ENCODE data around the gene RPS6KA5. TPM values are rescaled to one million over a fixed set of nuclear protein-coding genes. Genes with fewer than 3 reads are reported as not detected.

RPS6KA5 gene
- polyA plus RNA-seq, 2 of the 4 experiments (the other 2 are of a cell fraction): 2.2 to 4.1 TPM

GRCh38 chr14:90979515-90979914 lies 80.9 kb downstream of the RPS6KA5 start:
- FAIRE-seq: no peak
- Histone ChIP-seq H3K4me2 (no peak overlapping the region), H3K9me3 (no peaks in the 10 kb centered on the region), H3K27ac (no peak overlapping the region), H3K4me1 (no peaks in the 10 kb centered on the region), H3K4me3 (no peak overlapping the region)
- ChIA-PET POLR2A (no interaction called here), CTCF (interaction anchor here (0.6 to 1.7 kb wide), 3 partner anchors 54 to 197 kb away, joined by 3 to 4 read pairs (median 3); no protein-coding TSS in a partner anchor)
- 84% methylated on average over 5 of the region's 5 CpGs for WGBS (ENCODE audit: missing lambda C conversion rate)
- no peak for ATAC-seq
- TF ChIP-seq NFE2L2 (conservative IDR thresholded peaks at IDR 0.05; ENCODE audit: low read length) (no peak), PBX3 (IDR thresholded peaks at IDR 0.05) (no peak), ZFP36 (IDR thresholded peaks at IDR 0.05; ENCODE audit: borderline replicate concordance, partially characterized antibody) (no peak), FOSB (CRISPR knock-in tag; IDR thresholded peaks at IDR 0.05) (no peak), SMC3 (IDR thresholded peaks at IDR 0.05) (no peak), EHMT2 (IDR thresholded peaks at IDR 0.05; ENCODE audit: low read depth) (no peak), RNF2 (IDR thresholded peaks at IDR 0.05; ENCODE audit: borderline replicate concordance, low read depth) (no peak), CBX8 (IDR thresholded peaks at IDR 0.05) (no peak), E2F6 (IDR thresholded peaks at IDR 0.05; ENCODE audit: borderline replicate concordance, low read depth) (no peak), JUNB (IDR thresholded peaks at IDR 0.05) (no peak), HMGXB4 (CRISPR knock-in tag; IDR thresholded peaks at IDR 0.05; ENCODE audit: borderline replicate concordance) (no peak), RARB (CRISPR knock-in tag; IDR thresholded peaks at IDR 0.05) (no peak), NR3C1 (IDR thresholded peaks at IDR 0.05) (no peak), NPAS2 (CRISPR knock-in tag; IDR thresholded peaks at IDR 0.05; ENCODE audit: borderline replicate concordance) (no peak), ZNF302 (CRISPR knock-in tag; IDR thresholded peaks at IDR 0.05) (no peak), POLR2A (IDR thresholded peaks at IDR 0.05; ENCODE audit: low read length) (no peak)
- no peak for DNase-seq (ENCODE audit: low read depth in 1 of 2, low spot score in 1 of 2)

- Histone ChIP-seq H3K4me3 (no peak overlapping the region), H3K4me1 (peaks cover 2% of the 10 kb centered on the region; the same call in 1 of the 3 replicates), H3K9me3 (no peaks in the 10 kb centered on the region), H3K27ac (no peak overlapping the region), H3K4me2 (no peak overlapping the region)
- CTCF ChIA-PET: interaction anchor here (0.6 kb wide), 1 partner anchor 197 kb away, joined by 4 read pairs; no protein-coding TSS in a partner anchor
- FAIRE-seq (no peak), DNase-seq (ENCODE audit: low read depth in 1 of 2, low spot score in 1 of 2) (no peak), ATAC-seq (no peak)
- 67% methylated on average over 3 of the region's 3 CpGs for WGBS (ENCODE audit: missing lambda C conversion rate)
- TF ChIP-seq POLR2AphosphoS2 (conservative IDR thresholded peaks at IDR 0.05; ENCODE audit: low read length) (no peak), SMC3 (IDR thresholded peaks at IDR 0.05) (no peak), HOXB13 (CRISPR knock-in tag; IDR thresholded peaks at IDR 0.05; ENCODE audit: low read depth) (no peak)
- POLR2A ChIA-PET: no interaction called here
Observed at GRCh38 chr14:90976101-90976500, 84.3 kb downstream of the RPS6KA5 start.

- POLR2A ChIA-PET: no interaction called here
- no peak for FAIRE-seq
- Histone ChIP-seq H3K4me2 (no peak overlapping the region), H3K4me1 (peaks cover 20% of the 10 kb centered on the region; the same call in 2 of the 3 replicates), H3K27ac (peak overlapping the region in 1 of 2 experiments; percentile 79; a peak in 1 of 6 replicates), H3K4me3 (no peak overlapping the region), H3K9me3 (peaks cover 9% of the 10 kb centered on the region)
- TF ChIP-seq POLR2A (IDR thresholded peaks at IDR 0.05; ENCODE audit: low read length): no peak
- TF ChIP-seq ELK1 (IDR thresholded peaks at IDR 0.05; ENCODE audit: low read depth, low read length): no peak
- no peak for TF ChIP-seq PBX3 (IDR thresholded peaks at IDR 0.05)
- TF ChIP-seq NPAS2 (CRISPR knock-in tag; IDR thresholded peaks at IDR 0.05; ENCODE audit: borderline replicate concordance): no peak
- no peak for DNase-seq (ENCODE audit: low read depth in 1 of 2, low spot score in 1 of 2)
- CTCF ChIA-PET: no interaction called here
- no peak for ATAC-seq
Observed at GRCh38 chr14:90971687-90972086, 88.8 kb downstream of the RPS6KA5 start.
